DOHH2 (cell line): ENCODE results near the gene UNC5B.

Source experiments
- H3F3A ChIP-seq: fragments of 200-600 bp; sonication (generic), shearing (Covaris generic); 2 replicates; pipeline ENCODE4 v1.6.0; 2016; ENCODE audit warnings: antibody characterized with exemption, mild to moderate bottlenecking; ENCODE audit not compliant: control insufficient read depth, insufficient read depth
- H3K27ac ChIP-seq: fragments of 200-600 bp; sonication (generic); 2 replicates; pipeline ENCODE4 v1.5.1; 2014; ENCODE audit warnings: low read depth, mild to moderate bottlenecking, low read length, moderate library complexity
- H3K27me3 ChIP-seq: fragments of 200-600 bp; sonication (generic); 2 replicates; pipeline ENCODE4 v1.6.1; 2014; ENCODE audit warnings: mild to moderate bottlenecking, low read length, mixed read lengths; ENCODE audit not compliant: control insufficient read depth
- H3K36me3 ChIP-seq: fragments of 200-600 bp; sonication (generic); 2 replicates; pipeline ENCODE4 v1.6.1; 2014; ENCODE audit warnings: mild to moderate bottlenecking, low read length, moderate library complexity, mixed read lengths; ENCODE audit not compliant: control insufficient read depth
- H3K4me1 ChIP-seq: fragments of 200-600 bp; sonication (generic); 2 replicates; pipeline ENCODE4 v1.6.1; 2014; ENCODE audit warnings: mild to moderate bottlenecking, low read length, mixed read lengths; ENCODE audit not compliant: control insufficient read depth
- H3K4me2 ChIP-seq: fragments of 200-600 bp; sonication (generic); 2 replicates; pipeline ENCODE4 v1.6.0; 2014; ENCODE audit warnings: mild to moderate bottlenecking, low read length, moderate library complexity
- H3K4me3 ChIP-seq: fragments of 200-600 bp; sonication (generic); 2 replicates; pipeline ENCODE4 v1.5.1; 2014; ENCODE audit warnings: mild to moderate bottlenecking, low read length, mixed read lengths
- H3K79me2 ChIP-seq: fragments of 200-600 bp; sonication (generic); 2 replicates; pipeline ENCODE4 v1.6.1; 2014; ENCODE audit warnings: mild to moderate bottlenecking, low read length, mixed read lengths; ENCODE audit not compliant: control insufficient read depth
- H3K9me2 ChIP-seq: fragments of 200-600 bp; sonication (generic); replicated peaks from 2 replicates; pipeline ENCODE4 v1.6.1; 2014; ENCODE audit warnings: mild to moderate bottlenecking, low read length, mixed read lengths; ENCODE audit not compliant: control insufficient read depth
- H3K9me3 ChIP-seq: fragments of 200-600 bp; sonication (generic); 2 replicates; pipeline ENCODE4 v1.6.1; 2014; ENCODE audit warnings: antibody characterized with exemption, low read length, mixed read lengths; ENCODE audit not compliant: control insufficient read depth, insufficient read depth
- H4K20me1 ChIP-seq: fragments of 200-600 bp; sonication (generic); 2 replicates; pipeline ENCODE4 v1.6.0; 2014; ENCODE audit warnings: low read depth, mild to moderate bottlenecking, antibody characterized with exemption, low read length, moderate library complexity; ENCODE audit not compliant: control insufficient read depth, insufficient read depth
- EZH2phosphoT487 ChIP-seq: fragments of 200-600 bp; sonication (generic); IDR thresholded peaks from 2 replicates; pipeline ENCODE4 v1.6.1; 2017; ENCODE audit warnings: borderline replicate concordance, mild to moderate bottlenecking, antibody characterized with exemption, low read length, moderate library complexity, mixed read lengths
- TF ChIP-seq, protein P1 (sequence below): fragments of 200-600 bp; sonication (generic); IDR thresholded peaks from one replicate; pipeline ENCODE4 v1.5.1; 2014; ENCODE audit warnings: antibody characterized with exemption, mild to moderate bottlenecking, low read depth, low read length; ENCODE audit not compliant: poor library complexity, severe bottlenecking

The UNC5B gene

DNA sequence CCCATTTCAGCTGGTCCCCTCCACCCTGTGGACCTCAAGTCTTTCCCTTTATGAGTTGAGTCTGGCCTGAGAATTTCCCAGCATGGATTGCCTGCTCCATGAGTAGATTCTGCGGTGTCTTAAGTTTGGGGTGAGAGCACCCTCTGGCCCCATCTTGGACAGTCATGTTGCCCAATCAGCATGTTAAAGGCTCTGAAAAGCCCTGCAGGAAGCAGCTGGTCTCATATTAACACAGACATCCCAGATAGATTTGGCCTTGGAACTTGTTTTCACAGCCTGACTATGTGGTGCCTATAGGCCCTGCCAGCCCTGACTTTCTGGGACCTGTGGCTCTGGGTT, 91.2 kb downstream of the UNC5B start:
- Histone ChIP-seq H4K20me1 (no peaks in the 10 kb centered on the region), H3K79me2 (no peaks in the 10 kb centered on the region), H3K27ac (no peak overlapping the region), H3K4me1 (no peaks in the 10 kb centered on the region), H3K4me3 (no peak overlapping the region), H3K27me3 (peaks cover 11% of the 10 kb centered on the region; the same call in 1 of the 2 replicates), H3F3A (no peaks in the 10 kb centered on the region), H3K9me3 (no peaks in the 10 kb centered on the region), H3K4me2 (no peak overlapping the region), H3K36me3 (no peaks in the 10 kb centered on the region), H3K9me2 (no peaks in the 10 kb centered on the region)
- no peak for TF ChIP-seq EZH2phosphoT487
- TF ChIP-seq, protein P1, sequence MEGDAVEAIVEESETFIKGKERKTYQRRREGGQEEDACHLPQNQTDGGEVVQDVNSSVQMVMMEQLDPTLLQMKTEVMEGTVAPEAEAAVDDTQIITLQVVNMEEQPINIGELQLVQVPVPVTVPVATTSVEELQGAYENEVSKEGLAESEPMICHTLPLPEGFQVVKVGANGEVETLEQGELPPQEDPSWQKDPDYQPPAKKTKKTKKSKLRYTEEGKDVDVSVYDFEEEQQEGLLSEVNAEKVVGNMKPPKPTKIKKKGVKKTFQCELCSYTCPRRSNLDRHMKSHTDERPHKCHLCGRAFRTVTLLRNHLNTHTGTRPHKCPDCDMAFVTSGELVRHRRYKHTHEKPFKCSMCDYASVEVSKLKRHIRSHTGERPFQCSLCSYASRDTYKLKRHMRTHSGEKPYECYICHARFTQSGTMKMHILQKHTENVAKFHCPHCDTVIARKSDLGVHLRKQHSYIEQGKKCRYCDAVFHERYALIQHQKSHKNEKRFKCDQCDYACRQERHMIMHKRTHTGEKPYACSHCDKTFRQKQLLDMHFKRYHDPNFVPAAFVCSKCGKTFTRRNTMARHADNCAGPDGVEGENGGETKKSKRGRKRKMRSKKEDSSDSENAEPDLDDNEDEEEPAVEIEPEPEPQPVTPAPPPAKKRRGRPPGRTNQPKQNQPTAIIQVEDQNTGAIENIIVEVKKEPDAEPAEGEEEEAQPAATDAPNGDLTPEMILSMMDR: no peak

DNA sequence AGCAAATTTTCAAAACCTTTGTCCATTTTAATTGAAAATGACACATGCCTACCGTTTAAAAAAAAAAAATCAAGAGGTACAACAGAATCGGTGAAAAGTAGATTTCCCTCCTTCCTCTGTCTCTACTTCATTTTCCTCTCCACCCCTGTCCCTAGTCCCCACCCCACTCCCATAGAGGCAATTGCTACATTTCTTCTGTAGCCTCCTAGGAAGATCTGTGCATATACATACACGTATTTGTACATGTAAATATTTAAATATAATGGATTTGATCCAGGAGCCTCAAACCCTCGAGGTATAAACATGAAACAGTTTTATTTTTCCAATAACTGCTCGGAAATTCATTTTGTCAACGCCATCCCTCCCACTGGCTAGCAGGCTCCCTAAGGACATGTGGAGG, 92.5 kb downstream of the UNC5B start:
- TF ChIP-seq, protein P1: no peak
- no peak for TF ChIP-seq EZH2phosphoT487
- no peaks in the 10 kb centered on the region for H3K36me3 ChIP-seq

DNA sequence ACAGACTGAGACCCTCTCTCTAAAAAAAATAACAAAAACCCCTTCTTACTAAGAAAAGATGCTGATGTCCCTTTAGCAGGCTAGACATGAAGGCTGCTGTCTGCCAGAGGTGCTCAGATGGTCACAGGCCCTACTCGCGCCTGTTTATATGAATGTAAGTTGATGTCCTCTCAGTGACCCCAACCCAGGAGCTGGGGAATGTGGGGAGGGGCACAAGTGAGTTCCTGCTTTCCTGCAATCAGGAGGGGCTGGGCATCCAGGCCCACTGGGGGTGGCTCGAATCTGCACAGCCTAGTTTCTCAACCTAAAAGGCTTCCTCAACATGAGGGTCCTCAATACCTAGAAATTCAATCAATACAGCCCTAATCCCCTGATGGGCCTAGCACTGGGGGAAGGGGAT, 94.6 kb downstream of the UNC5B start:
- Histone ChIP-seq H3K27me3 (no peaks in the 10 kb centered on the region), H3K4me1 (no peaks in the 10 kb centered on the region), H3K9me2 (no peaks in the 10 kb centered on the region), H4K20me1 (no peaks in the 10 kb centered on the region), H3K4me2 (no peak overlapping the region), H3K9me3 (no peaks in the 10 kb centered on the region), H3K4me3 (no peak overlapping the region), H3F3A (no peaks in the 10 kb centered on the region), H3K79me2 (no peaks in the 10 kb centered on the region), H3K36me3 (no peaks in the 10 kb centered on the region), H3K27ac (no peak overlapping the region)
- TF ChIP-seq, protein P1: no peak

More for the DNA sequence above, 92.5 kb downstream of the UNC5B start:
- Histone ChIP-seq H3K4me3 (no peak overlapping the region), H3K9me2 (no peaks in the 10 kb centered on the region), H3K4me2 (no peak overlapping the region), H3K4me1 (no peaks in the 10 kb centered on the region), H3K27ac (no peak overlapping the region), H3K9me3 (no peaks in the 10 kb centered on the region), H4K20me1 (no peaks in the 10 kb centered on the region), H3K27me3 (peaks cover 6% of the 10 kb centered on the region; the same call in 1 of the 2 replicates), H3F3A (no peaks in the 10 kb centered on the region), H3K79me2 (no peaks in the 10 kb centered on the region)
